Muscle of arm (tissue), 14 donors: ENCODE results near the gene KLK3. TPM values are rescaled to one million over a fixed set of nuclear protein-coding genes. Genes with fewer than 3 reads are reported as not detected.
"Not testable (repeated sequence)": the region's sequence is repeated elsewhere in the genome, so short reads cannot be mapped to it uniquely, and the experiment has no call there.

Experiments used
- DNase-seq: peaks from one replicate; pipeline ENCODE4 v3.0.0-alpha.2; 2013
- long read RNA-seq, 11 donors: transcript quantifications; one replicate each; lab custom pipeline, GENCODE V29; 2026
- polyA plus RNA-seq, 12 donors: library from polyadenylated mRNA; unstranded; fragments of 120-200 nt; gene quantifications; one replicate each; pipeline ENCODE4 v1.2.1, GENCODE V29; 2013; ENCODE audit not compliant: insufficient read length in 12 of 12

KLK3 gene
- 1 to 10 TPM in 1 of 12 donors, not detected in 11; 9.4 TPM for polyA plus RNA-seq
- long read RNA-seq, donor 1, partial matches to known transcripts, result 0 of 1 reads
- long read RNA-seq, donor 1, other reads (novel, unspliced or antisense), result 0 of 1 reads
- long read RNA-seq, donor 2, result 0 reads
- long read RNA-seq, donor 3, result 0 reads
- long read RNA-seq, donor 4, result 0 reads
- long read RNA-seq, donor 5, result 0 reads
- long read RNA-seq, donor 6, result 0 reads
- long read RNA-seq, donor 7, result 0 reads
- long read RNA-seq, donor 8, result 0 reads
- long read RNA-seq, donor 9, result 0 reads
- long read RNA-seq, donor 10, result 0 reads
- long read RNA-seq, donor 11, result 0 reads

GRCh38 chr19:50854636-50855410 is at the start of gene KLK3:
Gene KLK3 (plus strand): TSS chr19:50854915. CDS start chr19:50854956, 41 bp downstream.
- DNase-seq, result no peak

- no peak for DNase-seq
These were observed 45.9 kb upstream of the KLK3 start for GRCh38 chr19:50808856-50809255.

GRCh38 chr19:50811622-50812238 is 43.0 kb upstream of the KLK3 start:
- not testable (repeated sequence) for DNase-seq

- no peak for DNase-seq
These were observed 42.2 kb upstream of the KLK3 start for GRCh38 chr19:50812474-50812873.

- DNase-seq, result no peak
These were observed 39.8 kb upstream of the KLK3 start for GRCh38 chr19:50814883-50815282.

- no peak for DNase-seq
These were observed 39.3 kb upstream of the KLK3 start for GRCh38 chr19:50815439-50815838.

- DNase-seq, result no peak
These were observed 36.5 kb upstream of the KLK3 start for GRCh38 chr19:50817941-50818858.

GRCh38 chr19:50818859-50819472 is 35.7 kb upstream of the KLK3 start:
- no peak for DNase-seq

- no peak for DNase-seq
These were observed 35.1 kb upstream of the KLK3 start for GRCh38 chr19:50819636-50820035.

GRCh38 chr19:50820086-50820485 is 34.6 kb upstream of the KLK3 start:
- DNase-seq, result no peak

- DNase-seq, result no peak
These were observed 34.0 kb upstream of the KLK3 start for GRCh38 chr19:50820549-50821247.

GRCh38 chr19:50821248-50821612 is 33.5 kb upstream of the KLK3 start:
- DNase-seq, result no peak

- DNase-seq, result no peak
These were observed 33.1 kb upstream of the KLK3 start for GRCh38 chr19:50821622-50822021.

- DNase-seq, result no peak
These were observed 32.0 kb upstream of the KLK3 start for GRCh38 chr19:50822661-50823208.

- DNase-seq, result no peak
These were observed 31.2 kb upstream of the KLK3 start, which contains the start of gene KLK1 for GRCh38 chr19:50823389-50824042. Gene KLK1 (minus strand): TSS chr19:50823787. CDS start chr19:50823748, 39 bp downstream.

GRCh38 chr19:50826492-50827240 is 28.0 kb upstream of the KLK3 start:
- no peak for DNase-seq

GRCh38 chr19:50827476-50827875 is 27.2 kb upstream of the KLK3 start:
- DNase-seq, result no peak

- DNase-seq, result no peak
These were observed 24.9 kb upstream of the KLK3 start for GRCh38 chr19:50829801-50830200.
